Ectodermal cell (in vitro differentiated cells): ENCODE results near the gene PTPRN2.

ENCODE experiments used
- H3K27ac ChIP-seq: 2 replicates; pipeline ENCODE4 v1.7.0; 2013; ENCODE audit warnings: mild to moderate bottlenecking, low read depth, low read length; ENCODE audit not compliant: insufficient read depth, poor library complexity, severe bottlenecking
- H3K27me3 ChIP-seq: 2 replicates; pipeline ENCODE4 v1.7.0; 2013; ENCODE audit warnings: mild to moderate bottlenecking, low read length; ENCODE audit not compliant: insufficient read depth, control insufficient read depth, poor library complexity, severe bottlenecking
- H3K36me3 ChIP-seq: one replicate; pipeline ENCODE4 v1.7.0; 2013; ENCODE audit warnings: low read length; ENCODE audit not compliant: control insufficient read depth, insufficient read depth
- H3K4me1 ChIP-seq: one replicate; pipeline ENCODE4 v1.7.0; 2013; ENCODE audit warnings: low read length; ENCODE audit not compliant: control insufficient read depth, insufficient read depth
- H3K4me3 ChIP-seq: 2 replicates; pipeline ENCODE4 v1.7.0; 2013; ENCODE audit warnings: low read depth, low read length, control low read depth; ENCODE audit not compliant: insufficient read depth
- H3K9me3 ChIP-seq: 2 replicates; pipeline ENCODE4 v1.7.0; 2013; ENCODE audit warnings: mild to moderate bottlenecking, low read length, moderate library complexity; ENCODE audit not compliant: control insufficient read depth
- WGBS, 2 experiments: methylation state at CpG; one replicate each; pipeline ENCODE4 v1.1.7; 2013; ENCODE audit warnings: missing lambda C conversion rate in 2 of 2; 5-methylcytosine and 5-hydroxymethylcytosine counted together

PTPRN2 gene

GRCh38 chr7:158027646-158028045 lies 560.0 kb downstream of the PTPRN2 start:
- H3K4me1 ChIP-seq, result no peaks in the 10 kb centered on the region
- no peak overlapping the region for H3K4me3 ChIP-seq
- WGBS, 2 experiments, result 80 to 84% methylated on average over 6 of the region's 6 CpGs
- no peaks in the 10 kb centered on the region for H3K36me3 ChIP-seq
- no peaks in the 10 kb centered on the region for H3K27me3 ChIP-seq
- H3K9me3 ChIP-seq, result peaks cover 4% of the 10 kb centered on the region
- H3K27ac ChIP-seq, result no peak overlapping the region

GRCh38 chr7:158026636-158027265 lies 560.9 kb downstream of the PTPRN2 start:
- Histone ChIP-seq H3K36me3 (no peaks in the 10 kb centered on the region), H3K4me3 (no peak overlapping the region), H3K27me3 (no peaks in the 10 kb centered on the region), H3K27ac (no peak overlapping the region), H3K9me3 (peaks cover 3% of the 10 kb centered on the region), H3K4me1 (no peaks in the 10 kb centered on the region)
- 85 to 86% methylated on average over 17 of the region's 17 CpGs for WGBS, 2 experiments

GRCh38 chr7:158025686-158026600 lies 561.7 kb downstream of the PTPRN2 start:
- Histone ChIP-seq H3K27ac (no peak overlapping the region), H3K9me3 (peaks cover 4% of the 10 kb centered on the region), H3K36me3 (no peaks in the 10 kb centered on the region), H3K4me1 (no peaks in the 10 kb centered on the region), H3K27me3 (no peaks in the 10 kb centered on the region), H3K4me3 (no peak overlapping the region)
- 88 to 90% methylated on average over 30 of the region's 30 CpGs for WGBS, 2 experiments

GRCh38 chr7:158024881-158025280 lies 562.7 kb downstream of the PTPRN2 start:
- 79 to 81% methylated on average over 5 of the region's 5 CpGs for WGBS, 2 experiments
- H3K9me3 ChIP-seq, result peaks cover 10% of the 10 kb centered on the region
- H3K4me3 ChIP-seq, result no peak overlapping the region
- H3K27me3 ChIP-seq, result no peaks in the 10 kb centered on the region
- no peaks in the 10 kb centered on the region for H3K4me1 ChIP-seq
- no peaks in the 10 kb centered on the region for H3K36me3 ChIP-seq
- no peak overlapping the region for H3K27ac ChIP-seq

- peaks cover 10% of the 10 kb centered on the region for H3K9me3 ChIP-seq
- H3K27ac ChIP-seq, result no peak overlapping the region
- 64 to 72% methylated on average over 6 of the region's 6 CpGs for WGBS, 2 experiments
- no peaks in the 10 kb centered on the region for H3K36me3 ChIP-seq
- H3K27me3 ChIP-seq, result no peaks in the 10 kb centered on the region
- H3K4me1 ChIP-seq, result no peaks in the 10 kb centered on the region
- no peak overlapping the region for H3K4me3 ChIP-seq
Measured at GRCh38 chr7:158024351-158024715, 563.3 kb downstream of the PTPRN2 start.

- peaks cover 7% of the 10 kb centered on the region for H3K9me3 ChIP-seq
- H3K36me3 ChIP-seq, result no peaks in the 10 kb centered on the region
- WGBS, 2 experiments, result 79 to 80% methylated on average over 7 of the region's 7 CpGs
- H3K4me3 ChIP-seq, result no peak overlapping the region
- no peaks in the 10 kb centered on the region for H3K4me1 ChIP-seq
- no peaks in the 10 kb centered on the region for H3K27me3 ChIP-seq
- H3K27ac ChIP-seq, result no peak overlapping the region
Measured at GRCh38 chr7:158023681-158024350, 563.8 kb downstream of the PTPRN2 start.

- peaks cover 7% of the 10 kb centered on the region for H3K9me3 ChIP-seq
- 66 to 68% methylated on average over 8 of the region's 8 CpGs for WGBS, 2 experiments
Measured at GRCh38 chr7:158023157-158023556, 564.5 kb downstream of the PTPRN2 start.

GRCh38 chr7:158022601-158023000 lies 565.0 kb downstream of the PTPRN2 start:
- 86 to 89% methylated on average over 9 of the region's 9 CpGs for WGBS, 2 experiments
- Histone ChIP-seq H3K27ac (no peak overlapping the region), H3K9me3 (peaks cover 12% of the 10 kb centered on the region), H3K36me3 (no peaks in the 10 kb centered on the region), H3K27me3 (no peaks in the 10 kb centered on the region), H3K4me1 (no peaks in the 10 kb centered on the region), H3K4me3 (no peak overlapping the region)

More at GRCh38 chr7:158023157-158023556, 564.5 kb downstream of the PTPRN2 start:
- Histone ChIP-seq H3K27ac (no peak overlapping the region), H3K36me3 (no peaks in the 10 kb centered on the region), H3K4me3 (no peak overlapping the region), H3K27me3 (no peaks in the 10 kb centered on the region), H3K4me1 (no peaks in the 10 kb centered on the region)

GRCh38 chr7:158021836-158022235 lies 565.8 kb downstream of the PTPRN2 start:
- Histone ChIP-seq H3K9me3 (peaks cover 15% of the 10 kb centered on the region), H3K36me3 (no peaks in the 10 kb centered on the region), H3K4me3 (no peak overlapping the region), H3K4me1 (no peaks in the 10 kb centered on the region), H3K27ac (no peak overlapping the region), H3K27me3 (no peaks in the 10 kb centered on the region)
- WGBS, 2 experiments, result 84 to 91% methylated on average over 4 of the region's 4 CpGs

- no peaks in the 10 kb centered on the region for H3K4me1 ChIP-seq
- no peak overlapping the region for H3K4me3 ChIP-seq
- no peaks in the 10 kb centered on the region for H3K36me3 ChIP-seq
- H3K27me3 ChIP-seq, result no peaks in the 10 kb centered on the region
- no peak overlapping the region for H3K27ac ChIP-seq
- WGBS, 2 experiments, result 85 to 88% methylated on average over 8 of the region's 8 CpGs
- peaks cover 15% of the 10 kb centered on the region for H3K9me3 ChIP-seq
Measured at GRCh38 chr7:158020706-158021095, 566.9 kb downstream of the PTPRN2 start.
